Measurements from ENCODE around the gene DNAJC22.
A peak's percentile ranks its signal among the peaks of the same experiment; 100 is the strongest.

DNAJC22 gene

DNA sequence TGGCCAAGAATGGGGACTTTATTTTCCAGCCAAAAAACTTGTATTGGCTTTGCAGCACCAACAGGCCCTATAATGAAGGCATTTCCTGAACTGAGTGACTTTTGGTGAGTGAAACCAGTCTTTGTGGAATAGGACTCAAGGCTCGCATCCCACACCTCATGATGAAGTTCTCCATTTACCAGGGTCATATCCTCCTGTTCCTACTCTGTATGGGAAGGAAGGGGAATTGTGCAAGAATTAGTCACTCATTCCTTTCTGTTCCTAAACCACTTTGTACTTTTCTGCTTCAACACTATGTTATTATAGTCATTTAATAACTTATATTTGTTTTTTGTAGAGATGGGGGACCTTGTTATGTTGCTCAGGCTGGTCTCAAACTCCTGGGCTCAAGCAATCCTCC is 18.3 kb downstream of the DNAJC22 start:
- Histone ChIP-seq H3K4me2 (ENCODE audit: insufficient read depth, low read length, poor library complexity, severe bottlenecking) (no peak overlapping the region), H2BK120ac (ENCODE audit: low read depth, low read length) (no peak overlapping the region), H3K4me1 (ENCODE audit: control insufficient read depth in 2 of 2, insufficient read depth in 1 of 2, low read depth in 1 of 2, low read length in 2 of 2) (peaks cover 0 to 2% of the 10 kb centered on the region in 2 donors), H2AFZ (ENCODE audit: low read length) (no peak overlapping the region), H3K27me3 (ENCODE audit: control insufficient read depth in 3 of 3, insufficient read depth in 3 of 3, low read depth in 1 of 3, low read length in 3 of 3) (no peaks in the 10 kb centered on the region), H3K9me3 (replicated peaks in 1 of 2; ENCODE audit: control insufficient read depth in 2 of 2, insufficient read depth in 1 of 2, low read depth in 1 of 2, low read length in 2 of 2) (no peaks in the 10 kb centered on the region), H2BK5ac (ENCODE audit: low read length) (no peak overlapping the region), H2BK12ac (ENCODE audit: low read length) (no peak overlapping the region), H3K27ac (replicated peaks; ENCODE audit: low read length) (no peak overlapping the region), H4K8ac (ENCODE audit: low read depth, low read length) (no peak overlapping the region), H4K91ac (ENCODE audit: low read depth, low read length, poor library complexity) (no peak overlapping the region), H3K14ac (ENCODE audit: low read length) (no peak overlapping the region), H3K4me3 (ENCODE audit: low read length in 2 of 2) (no peak overlapping the region), H2AK5ac (ENCODE audit: low read depth, low read length) (no peak overlapping the region), H3K9ac (ENCODE audit: low read depth, low read length, poor library complexity) (no peak overlapping the region), H3K36me3 (replicated peaks in 1 of 2; ENCODE audit: control insufficient read depth in 2 of 2, insufficient read depth in 2 of 2, low read length in 2 of 2) (no peaks in the 10 kb centered on the region), H3K23ac (ENCODE audit: low read depth, low read length, poor library complexity) (no peak overlapping the region), H3K79me1 (ENCODE audit: low read depth, low read length) (no peaks in the 10 kb centered on the region), H2BK15ac (ENCODE audit: low read length) (no peak overlapping the region), H3K18ac (ENCODE audit: low read length) (no peak overlapping the region), H3K4ac (ENCODE audit: low read length) (no peak overlapping the region)
- no CpG with 5 or more reads among the region's 1 CpG for WGBS, 2 donors (ENCODE audit: extremely low coverage in 2 of 2, insufficient read length in 2 of 2, insufficient replicate concordance in 1 of 2)
- no peak for DNase-seq (ENCODE audit: low spot score)

DNA sequence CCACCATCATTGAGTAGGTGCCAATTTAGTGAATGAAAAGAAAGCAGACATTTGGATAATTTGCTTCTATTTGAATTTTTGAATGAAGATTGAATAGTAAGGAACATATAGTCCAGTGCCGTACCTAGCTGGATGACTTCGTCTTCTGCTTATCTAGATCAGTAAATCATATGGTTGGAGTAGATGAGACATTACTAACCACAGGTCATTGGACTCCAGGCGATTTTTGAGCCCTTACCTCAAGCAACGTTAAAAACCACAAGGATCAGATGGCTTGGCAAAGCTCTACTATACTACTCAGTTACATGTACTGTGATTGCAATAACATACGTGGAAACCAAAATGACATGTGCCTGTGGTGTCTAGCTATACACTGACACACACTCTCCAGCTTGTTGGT is 18.9 kb downstream of the DNAJC22 start:
- Histone ChIP-seq H4K8ac (ENCODE audit: low read depth, low read length) (no peak overlapping the region), H2BK15ac (ENCODE audit: low read length) (no peak overlapping the region), H2BK120ac (ENCODE audit: low read depth, low read length) (no peak overlapping the region), H3K79me1 (ENCODE audit: low read depth, low read length) (no peaks in the 10 kb centered on the region), H2AFZ (ENCODE audit: low read length) (no peak overlapping the region), H3K4me1 (ENCODE audit: control insufficient read depth in 2 of 2, insufficient read depth in 1 of 2, low read depth in 1 of 2, low read length in 2 of 2) (peaks cover 0 to 2% of the 10 kb centered on the region in 2 donors), H2AK5ac (ENCODE audit: low read depth, low read length) (no peak overlapping the region), H2BK5ac (ENCODE audit: low read length) (no peak overlapping the region), H3K4me2 (ENCODE audit: insufficient read depth, low read length, poor library complexity, severe bottlenecking) (no peak overlapping the region), H4K91ac (ENCODE audit: low read depth, low read length, poor library complexity) (no peak overlapping the region), H3K4me3 (ENCODE audit: low read length in 2 of 2) (peak overlapping the region in 1 of 2 donors; percentile 62), H3K9ac (ENCODE audit: low read depth, low read length, poor library complexity) (no peak overlapping the region), H3K18ac (ENCODE audit: low read length) (no peak overlapping the region), H3K27me3 (ENCODE audit: control insufficient read depth in 3 of 3, insufficient read depth in 3 of 3, low read depth in 1 of 3, low read length in 3 of 3) (no peaks in the 10 kb centered on the region), H2BK12ac (ENCODE audit: low read length) (no peak overlapping the region), H3K4ac (ENCODE audit: low read length) (no peak overlapping the region), H3K36me3 (replicated peaks in 1 of 2; ENCODE audit: control insufficient read depth in 2 of 2, insufficient read depth in 2 of 2, low read length in 2 of 2) (peaks cover 0 to 2% of the 10 kb centered on the region in 2 donors), H3K27ac (replicated peaks; ENCODE audit: low read length) (no peak overlapping the region), H3K9me3 (replicated peaks in 1 of 2; ENCODE audit: control insufficient read depth in 2 of 2, insufficient read depth in 1 of 2, low read depth in 1 of 2, low read length in 2 of 2) (no peaks in the 10 kb centered on the region), H3K14ac (ENCODE audit: low read length) (no peak overlapping the region), H3K23ac (ENCODE audit: low read depth, low read length, poor library complexity) (no peak overlapping the region)
- DNase-seq (ENCODE audit: low spot score): no peak
- WGBS, 2 donors (ENCODE audit: extremely low coverage in 2 of 2, insufficient read length in 2 of 2, insufficient replicate concordance in 1 of 2): no CpG with 5 or more reads among the region's 5 CpGs

- peak overlapping the region; percentile 83 for H3K9ac ChIP-seq (ENCODE audit: low read depth, low read length, poor library complexity)
- H3K27me3 ChIP-seq (ENCODE audit: control insufficient read depth in 3 of 3, insufficient read depth in 3 of 3, low read depth in 1 of 3, low read length in 3 of 3): no peaks in the 10 kb centered on the region
- H3K27ac ChIP-seq (replicated peaks; ENCODE audit: low read length): peak overlapping the region; percentile 99
- H2BK120ac ChIP-seq (ENCODE audit: low read depth, low read length): no peak overlapping the region
- peaks cover 0 to 8% of the 10 kb centered on the region in 2 donors for H3K36me3 ChIP-seq (replicated peaks in 1 of 2; ENCODE audit: control insufficient read depth in 2 of 2, insufficient read depth in 2 of 2, low read length in 2 of 2)
- no peak overlapping the region for H3K14ac ChIP-seq (ENCODE audit: low read length)
- no CpG with 5 or more reads among the region's 38 CpGs for WGBS, 2 donors (ENCODE audit: extremely low coverage in 2 of 2, insufficient read length in 2 of 2, insufficient replicate concordance in 1 of 2)
- H3K4ac ChIP-seq (ENCODE audit: low read length): no peak overlapping the region
- H2BK15ac ChIP-seq (ENCODE audit: low read length): peak overlapping the region; percentile 90
- peak overlapping the region; percentile 92 for H2AFZ ChIP-seq (ENCODE audit: low read length)
- H3K4me2 ChIP-seq (ENCODE audit: insufficient read depth, low read length, poor library complexity, severe bottlenecking): peak overlapping the region; percentile 77
- H2BK5ac ChIP-seq (ENCODE audit: low read length): peak overlapping the region; percentile 98
- no peak overlapping the region for H4K8ac ChIP-seq (ENCODE audit: low read depth, low read length)
- no peaks in the 10 kb centered on the region for H3K9me3 ChIP-seq (replicated peaks in 1 of 2; ENCODE audit: control insufficient read depth in 2 of 2, insufficient read depth in 1 of 2, low read depth in 1 of 2, low read length in 2 of 2)
- peaks cover 0 to 2% of the 10 kb centered on the region in 2 donors for H3K4me1 ChIP-seq (ENCODE audit: control insufficient read depth in 2 of 2, insufficient read depth in 1 of 2, low read depth in 1 of 2, low read length in 2 of 2)
- peak overlapping the region; percentile 62 to 93 for H3K4me3 ChIP-seq (ENCODE audit: low read length in 2 of 2)
- H3K23ac ChIP-seq (ENCODE audit: low read depth, low read length, poor library complexity): peak overlapping the region; percentile 94
- no peak overlapping the region for H2AK5ac ChIP-seq (ENCODE audit: low read depth, low read length)
- DNase-seq (ENCODE audit: low spot score): peak; percentile 77
- no peak overlapping the region for H4K91ac ChIP-seq (ENCODE audit: low read depth, low read length, poor library complexity)
- H3K18ac ChIP-seq (ENCODE audit: low read length): peak overlapping the region; percentile 99
- no peak overlapping the region for H2BK12ac ChIP-seq (ENCODE audit: low read length)
- H3K79me1 ChIP-seq (ENCODE audit: low read depth, low read length): no peaks in the 10 kb centered on the region
Observed at GRCh38 chr12:49366096-49366651, 19.5 kb downstream of the DNAJC22 start.

DNA sequence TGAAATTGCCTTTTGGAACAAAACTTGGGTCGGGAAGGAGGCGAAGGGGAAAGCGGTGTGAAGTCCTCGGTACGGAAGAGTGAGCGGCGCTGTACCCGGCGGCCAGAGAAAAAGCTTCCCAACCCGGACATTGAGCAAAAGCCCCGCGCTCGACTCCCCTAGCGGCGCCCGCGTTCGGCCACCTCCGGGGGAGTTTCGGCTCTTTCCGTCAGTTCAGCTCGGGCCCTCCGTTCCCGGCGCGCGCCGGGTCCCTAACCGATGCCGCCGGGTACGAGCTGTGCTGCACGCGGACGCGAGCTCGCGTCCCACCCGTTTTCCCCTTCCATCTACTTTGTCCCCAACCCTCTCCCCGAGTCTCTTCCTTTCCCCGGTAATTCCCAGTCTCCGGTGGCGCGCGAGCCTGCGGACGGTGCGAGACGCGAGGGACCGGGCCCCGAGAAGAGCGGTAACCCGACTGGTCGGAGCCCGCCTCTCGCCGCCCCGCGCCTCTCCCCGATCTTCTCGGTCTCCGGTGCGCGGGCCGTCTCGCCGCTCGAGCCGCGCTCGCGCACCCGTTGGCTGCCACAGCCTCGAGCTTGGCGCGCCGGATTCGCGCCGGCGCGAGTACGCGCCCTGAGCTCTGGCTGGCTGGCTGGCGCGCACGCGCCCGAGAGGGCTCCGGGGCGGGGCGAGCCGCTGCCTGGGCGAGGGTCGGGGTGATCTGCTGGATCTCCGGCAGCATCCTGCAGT is 20.1 kb downstream of the DNAJC22 start:
- H3K4ac ChIP-seq (ENCODE audit: low read length): no peak overlapping the region
- H3K27me3 ChIP-seq (ENCODE audit: control insufficient read depth in 3 of 3, insufficient read depth in 3 of 3, low read depth in 1 of 3, low read length in 3 of 3): no peaks in the 10 kb centered on the region

More for the DNA sequence above, 20.1 kb downstream of the DNAJC22 start:
- H3K4me1 ChIP-seq (ENCODE audit: control insufficient read depth in 2 of 2, insufficient read depth in 1 of 2, low read depth in 1 of 2, low read length in 2 of 2): peaks cover 0 to 2% of the 10 kb centered on the region in 2 donors
- H3K23ac ChIP-seq (ENCODE audit: low read depth, low read length, poor library complexity): peak overlapping the region; percentile 94
- peak overlapping the region; percentile 56 for H4K91ac ChIP-seq (ENCODE audit: low read depth, low read length, poor library complexity)
- H2BK120ac ChIP-seq (ENCODE audit: low read depth, low read length): peak overlapping the region; percentile 89
- no peaks in the 10 kb centered on the region for H3K79me1 ChIP-seq (ENCODE audit: low read depth, low read length)
- peak; percentile 97 for DNase-seq (ENCODE audit: low spot score)
- peak overlapping the region; percentile 62 to 93 for H3K4me3 ChIP-seq (ENCODE audit: low read length in 2 of 2)
- peak overlapping the region; percentile 92 for H2AFZ ChIP-seq (ENCODE audit: low read length)
- H3K27ac ChIP-seq (replicated peaks; ENCODE audit: low read length): peak overlapping the region; percentile 99
- no peak overlapping the region for H4K8ac ChIP-seq (ENCODE audit: low read depth, low read length)
- peaks cover 0 to 13% of the 10 kb centered on the region in 2 donors for H3K36me3 ChIP-seq (replicated peaks in 1 of 2; ENCODE audit: control insufficient read depth in 2 of 2, insufficient read depth in 2 of 2, low read length in 2 of 2)
- H3K4me2 ChIP-seq (ENCODE audit: insufficient read depth, low read length, poor library complexity, severe bottlenecking): peak overlapping the region; percentile 77
- no peaks in the 10 kb centered on the region for H3K9me3 ChIP-seq (replicated peaks in 1 of 2; ENCODE audit: control insufficient read depth in 2 of 2, insufficient read depth in 1 of 2, low read depth in 1 of 2, low read length in 2 of 2)
- no peak overlapping the region for H2AK5ac ChIP-seq (ENCODE audit: low read depth, low read length)
- peak overlapping the region; percentile 99 for H3K18ac ChIP-seq (ENCODE audit: low read length)
- H3K9ac ChIP-seq (ENCODE audit: low read depth, low read length, poor library complexity): peak overlapping the region; percentile 98
- WGBS, 2 donors (ENCODE audit: extremely low coverage in 2 of 2, insufficient read length in 2 of 2, insufficient replicate concordance in 1 of 2): no CpG with 5 or more reads among the region's 97 CpGs
- peak overlapping the region; percentile 99 for H3K14ac ChIP-seq (ENCODE audit: low read length)
- H2BK12ac ChIP-seq (ENCODE audit: low read length): no peak overlapping the region
- peak overlapping the region; percentile 90 for H2BK15ac ChIP-seq (ENCODE audit: low read length)
- H2BK5ac ChIP-seq (ENCODE audit: low read length): peak overlapping the region; percentile 98

Data from neuronal stem cell (in vitro differentiated cells).